HepG2 (cell line): ENCODE data around the gene KCNQ2. TPM values are rescaled to one million over a fixed set of nuclear protein-coding genes. Genes with fewer than 3 reads are reported as not detected.

ENCODE experiments used
- BRD4 ChIP-seq: sonication (generic); formaldehyde crosslinking; IDR thresholded peaks from 2 replicates; pipeline ENCODE4 v1.4.0; 2020; ENCODE audit warnings: missing genetic modification reagents
- CEBPB ChIP-seq: IDR thresholded peaks from 2 replicates; pipeline ENCODE4 v1.6.1; 2011; ENCODE audit warnings: low read depth, low read length, improper control_type of control experiment, borderline replicate concordance
- CHCHD3 ChIP-seq: sonication (generic); formaldehyde crosslinking; IDR thresholded peaks from 2 replicates; pipeline ENCODE4 v1.8.0; 2022; ENCODE audit warnings: mild to moderate bottlenecking, missing genetic modification reagents, moderate library complexity
- DNMT3B ChIP-seq: conservative IDR thresholded peaks from 2 replicates; pipeline ENCODE4 v1.6.1; 2016; ENCODE audit warnings: missing biosample characterization, control low read depth
- KMT2B ChIP-seq: IDR thresholded peaks from 2 replicates; pipeline ENCODE4 v1.6.1; 2016; ENCODE audit warnings: missing genetic modification reagents, missing compliant biosample characterization
- MAF1 ChIP-seq: sonication (generic); formaldehyde crosslinking; IDR thresholded peaks from 2 replicates; pipeline ENCODE4 v1.5.0; 2020; ENCODE audit warnings: missing genetic modification reagents, borderline replicate concordance
- MAZ ChIP-seq, 2 experiments: sonication (generic) in 1 of 2; formaldehyde crosslinking in 1 of 2; IDR thresholded peaks; 2 replicates each; pipeline versions ENCODE4 v1.5.0 to v1.6.1; 2012 to 2020; ENCODE audit warnings: low read depth in 2 of 2, mild to moderate bottlenecking in 2 of 2, borderline replicate concordance in 1 of 2, improper control_type of control experiment in 1 of 2, low read length in 1 of 2, missing genetic modification reagents in 1 of 2, moderate library complexity in 1 of 2
- PHB2 ChIP-seq: fragments of 450-650 bp; IDR thresholded peaks from 2 replicates; pipeline ENCODE4 v1.6.1; 2018; ENCODE audit not compliant: partially characterized antibody
- ZFP36L2 ChIP-seq: sonication (generic); formaldehyde crosslinking; IDR thresholded peaks from 2 replicates; pipeline ENCODE4 v1.4.0; 2020; ENCODE audit warnings: missing genetic modification reagents
- ZNF335 ChIP-seq: sonication (generic); formaldehyde crosslinking; IDR thresholded peaks from 2 replicates; pipeline ENCODE4 v1.4.0; 2020; ENCODE audit warnings: missing genetic modification reagents
- ZNF546 ChIP-seq: sonication (generic); formaldehyde crosslinking; conservative IDR thresholded peaks from 2 replicates; pipeline ENCODE4 v1.8.1; 2023; ENCODE audit warnings: mild to moderate bottlenecking, missing genetic modification reagents
- ZNF556 ChIP-seq: sonication (generic); formaldehyde crosslinking; IDR thresholded peaks from 2 replicates; pipeline ENCODE4 v1.4.0; 2020; ENCODE audit warnings: mild to moderate bottlenecking, missing genetic modification reagents, borderline replicate concordance
- polyA plus RNA-seq, 8 experiments: library from polyadenylated mRNA; depleted of rRNA in 3 of 8; stranded (reverse) in 7 of 8; unstranded in 1 of 8; fragments of >200 nt; fragmentation: Illumina TruSeq in 4 of 8; extraction: Trizol in 4 of 8; gene quantifications; 2 replicates each; pipeline versions ENCODE4 v1.2.1 to v1.2.3, GENCODE V29; 2011 to 2016; ENCODE audit warnings: low read depth in 4 of 8, missing spikeins in 1 of 8, mixed read lengths in 1 of 8; ENCODE audit not compliant: insufficient read depth in 1 of 8
- total RNA-seq, 5 experiments: library from RNA; depleted of rRNA; stranded (reverse); fragments of >200 nt; fragmentation: Illumina TruSeq; extraction: Trizol; gene quantifications; 2 replicates each; pipeline ENCODE4 v1.2.3, GENCODE V29; 2016; ENCODE audit warnings: low read depth in 1 of 5
- TF ChIP-seq, protein P1 (sequence below): sonication (generic); formaldehyde crosslinking; IDR thresholded peaks from 2 replicates; pipeline ENCODE4 v1.5.0; 2020; ENCODE audit warnings: mild to moderate bottlenecking, missing genetic modification reagents
- TF ChIP-seq, protein P2 (sequence below): sonication (generic); formaldehyde crosslinking; IDR thresholded peaks from 2 replicates; pipeline ENCODE4 v1.4.0; 2020; ENCODE audit warnings: mild to moderate bottlenecking, missing genetic modification reagents
- TF ChIP-seq, protein P3 (sequence below): sonication (generic); formaldehyde crosslinking; IDR thresholded peaks from 2 replicates; pipeline ENCODE4 v1.5.1; 2020; ENCODE audit warnings: missing genetic modification reagents, mild to moderate bottlenecking, borderline replicate concordance
- TF ChIP-seq, protein P4 (sequence below): sonication (generic); formaldehyde crosslinking; IDR thresholded peaks from 2 replicates; pipeline ENCODE4 v1.4.0; 2020; ENCODE audit warnings: missing genetic modification reagents, borderline replicate concordance
- TF ChIP-seq, protein P5 (sequence below): IDR thresholded peaks from 2 replicates; pipeline ENCODE4 v1.6.1; 2018; ENCODE audit warnings: missing genetic modification reagents

Gene KCNQ2
- total and polyA plus RNA-seq, 2 of the 13 experiments (the other 11 are each of a cell fraction or from before 2014, with no cell fraction given) = not detected

DNA sequence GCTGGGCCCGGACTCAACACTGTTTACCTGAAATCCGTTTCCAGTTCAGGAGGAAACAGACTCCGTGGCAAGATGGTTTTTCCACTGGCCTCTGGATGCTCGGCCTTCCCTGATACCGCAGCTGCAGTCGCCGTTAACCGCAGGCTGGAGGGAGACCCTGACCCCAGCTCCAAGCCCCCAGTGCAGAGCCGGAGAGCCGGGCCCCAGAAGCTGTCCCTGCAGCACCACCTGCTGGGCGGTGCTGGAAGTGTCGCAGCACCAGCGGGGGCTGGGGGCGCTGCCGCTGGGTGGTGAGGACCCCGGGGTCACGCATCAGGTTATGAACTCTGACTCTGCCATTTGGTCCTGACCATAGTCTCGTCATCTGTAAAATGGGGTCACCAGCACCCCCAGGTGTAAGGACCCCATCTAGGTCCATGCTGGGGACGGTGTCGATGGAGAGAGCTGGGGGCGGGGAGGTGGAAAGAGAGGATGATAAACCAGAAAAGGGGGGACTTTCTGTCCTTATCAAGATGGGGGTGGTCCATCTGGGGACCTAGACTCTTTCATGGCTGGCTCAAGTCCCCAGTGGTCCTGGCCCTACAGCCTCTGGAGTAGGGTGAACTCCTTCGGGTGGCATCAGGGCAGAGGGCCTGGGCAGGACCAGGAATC is 90.5 kb downstream of the KCNQ2 start (continued):
- TF ChIP-seq, protein P1, sequence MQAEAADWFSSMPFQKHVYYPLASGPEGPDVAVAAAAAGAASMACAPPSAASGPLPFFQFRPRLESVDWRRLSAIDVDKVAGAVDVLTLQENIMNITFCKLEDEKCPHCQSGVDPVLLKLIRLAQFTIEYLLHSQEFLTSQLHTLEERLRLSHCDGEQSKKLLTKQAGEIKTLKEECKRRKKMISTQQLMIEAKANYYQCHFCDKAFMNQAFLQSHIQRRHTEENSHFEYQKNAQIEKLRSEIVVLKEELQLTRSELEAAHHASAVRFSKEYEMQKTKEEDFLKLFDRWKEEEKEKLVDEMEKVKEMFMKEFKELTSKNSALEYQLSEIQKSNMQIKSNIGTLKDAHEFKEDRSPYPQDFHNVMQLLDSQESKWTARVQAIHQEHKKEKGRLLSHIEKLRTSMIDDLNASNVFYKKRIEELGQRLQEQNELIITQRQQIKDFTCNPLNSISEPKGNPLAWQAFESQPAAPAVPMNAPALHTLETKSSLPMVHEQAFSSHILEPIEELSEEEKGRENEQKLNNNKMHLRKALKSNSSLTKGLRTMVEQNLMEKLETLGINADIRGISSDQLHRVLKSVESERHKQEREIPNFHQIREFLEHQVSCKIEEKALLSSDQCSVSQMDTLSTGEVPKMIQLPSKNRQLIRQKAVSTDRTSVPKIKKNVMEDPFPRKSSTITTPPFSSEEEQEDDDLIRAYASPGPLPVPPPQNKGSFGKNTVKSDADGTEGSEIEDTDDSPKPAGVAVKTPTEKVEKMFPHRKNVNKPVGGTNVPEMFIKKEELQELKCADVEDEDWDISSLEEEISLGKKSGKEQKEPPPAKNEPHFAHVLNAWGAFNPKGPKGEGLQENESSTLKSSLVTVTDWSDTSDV (CRISPR knock-in tag) = peak; percentile 65; the same call in 1 of the 2 replicates
- TF ChIP-seq, protein P2, sequence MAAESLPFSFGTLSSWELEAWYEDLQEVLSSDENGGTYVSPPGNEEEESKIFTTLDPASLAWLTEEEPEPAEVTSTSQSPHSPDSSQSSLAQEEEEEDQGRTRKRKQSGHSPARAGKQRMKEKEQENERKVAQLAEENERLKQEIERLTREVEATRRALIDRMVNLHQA (CRISPR knock-in tag) = no peak
- TF ChIP-seq PHB2 = no peak
- 0 out of 2 replicates have a peak, but pooled peaks have one; percentile 46 for TF ChIP-seq BRD4 (CRISPR knock-in tag)
- TF ChIP-seq, protein P3, sequence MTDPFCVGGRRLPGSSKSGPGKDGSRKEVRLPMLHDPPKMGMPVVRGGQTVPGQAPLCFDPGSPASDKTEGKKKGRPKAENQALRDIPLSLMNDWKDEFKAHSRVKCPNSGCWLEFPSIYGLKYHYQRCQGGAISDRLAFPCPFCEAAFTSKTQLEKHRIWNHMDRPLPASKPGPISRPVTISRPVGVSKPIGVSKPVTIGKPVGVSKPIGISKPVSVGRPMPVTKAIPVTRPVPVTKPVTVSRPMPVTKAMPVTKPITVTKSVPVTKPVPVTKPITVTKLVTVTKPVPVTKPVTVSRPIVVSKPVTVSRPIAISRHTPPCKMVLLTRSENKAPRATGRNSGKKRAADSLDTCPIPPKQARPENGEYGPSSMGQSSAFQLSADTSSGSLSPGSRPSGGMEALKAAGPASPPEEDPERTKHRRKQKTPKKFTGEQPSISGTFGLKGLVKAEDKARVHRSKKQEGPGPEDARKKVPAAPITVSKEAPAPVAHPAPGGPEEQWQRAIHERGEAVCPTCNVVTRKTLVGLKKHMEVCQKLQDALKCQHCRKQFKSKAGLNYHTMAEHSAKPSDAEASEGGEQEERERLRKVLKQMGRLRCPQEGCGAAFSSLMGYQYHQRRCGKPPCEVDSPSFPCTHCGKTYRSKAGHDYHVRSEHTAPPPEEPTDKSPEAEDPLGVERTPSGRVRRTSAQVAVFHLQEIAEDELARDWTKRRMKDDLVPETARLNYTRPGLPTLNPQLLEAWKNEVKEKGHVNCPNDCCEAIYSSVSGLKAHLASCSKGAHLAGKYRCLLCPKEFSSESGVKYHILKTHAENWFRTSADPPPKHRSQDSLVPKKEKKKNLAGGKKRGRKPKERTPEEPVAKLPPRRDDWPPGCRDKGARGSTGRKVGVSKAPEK = no peak
- no peak for TF ChIP-seq ZFP36L2 (CRISPR knock-in tag)
- TF ChIP-seq, protein P4, sequence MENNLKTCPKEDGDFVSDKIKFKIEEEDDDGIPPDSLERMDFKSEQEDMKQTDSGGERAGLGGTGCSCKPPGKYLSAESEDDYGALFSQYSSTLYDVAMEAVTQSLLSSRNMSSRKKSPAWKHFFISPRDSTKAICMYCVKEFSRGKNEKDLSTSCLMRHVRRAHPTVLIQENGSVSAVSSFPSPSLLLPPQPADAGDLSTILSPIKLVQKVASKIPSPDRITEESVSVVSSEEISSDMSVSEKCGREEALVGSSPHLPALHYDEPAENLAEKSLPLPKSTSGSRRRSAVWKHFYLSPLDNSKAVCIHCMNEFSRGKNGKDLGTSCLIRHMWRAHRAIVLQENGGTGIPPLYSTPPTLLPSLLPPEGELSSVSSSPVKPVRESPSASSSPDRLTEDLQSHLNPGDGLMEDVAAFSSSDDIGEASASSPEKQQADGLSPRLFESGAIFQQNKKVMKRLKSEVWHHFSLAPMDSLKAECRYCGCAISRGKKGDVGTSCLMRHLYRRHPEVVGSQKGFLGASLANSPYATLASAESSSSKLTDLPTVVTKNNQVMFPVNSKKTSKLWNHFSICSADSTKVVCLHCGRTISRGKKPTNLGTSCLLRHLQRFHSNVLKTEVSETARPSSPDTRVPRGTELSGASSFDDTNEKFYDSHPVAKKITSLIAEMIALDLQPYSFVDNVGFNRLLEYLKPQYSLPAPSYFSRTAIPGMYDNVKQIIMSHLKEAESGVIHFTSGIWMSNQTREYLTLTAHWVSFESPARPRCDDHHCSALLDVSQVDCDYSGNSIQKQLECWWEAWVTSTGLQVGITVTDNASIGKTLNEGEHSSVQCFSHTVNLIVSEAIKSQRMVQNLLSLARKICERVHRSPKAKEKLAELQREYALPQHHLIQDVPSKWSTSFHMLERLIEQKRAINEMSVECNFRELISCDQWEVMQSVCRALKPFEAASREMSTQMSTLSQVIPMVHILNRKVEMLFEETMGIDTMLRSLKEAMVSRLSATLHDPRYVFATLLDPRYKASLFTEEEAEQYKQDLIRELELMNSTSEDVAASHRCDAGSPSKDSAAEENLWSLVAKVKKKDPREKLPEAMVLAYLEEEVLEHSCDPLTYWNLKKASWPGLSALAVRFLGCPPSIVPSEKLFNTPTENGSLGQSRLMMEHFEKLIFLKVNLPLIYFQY (CRISPR knock-in tag) = 0 out of 2 replicates have a peak, but pooled peaks have one; percentile 47
- TF ChIP-seq ZNF556 (CRISPR knock-in tag) = no peak
- TF ChIP-seq, protein P5, sequence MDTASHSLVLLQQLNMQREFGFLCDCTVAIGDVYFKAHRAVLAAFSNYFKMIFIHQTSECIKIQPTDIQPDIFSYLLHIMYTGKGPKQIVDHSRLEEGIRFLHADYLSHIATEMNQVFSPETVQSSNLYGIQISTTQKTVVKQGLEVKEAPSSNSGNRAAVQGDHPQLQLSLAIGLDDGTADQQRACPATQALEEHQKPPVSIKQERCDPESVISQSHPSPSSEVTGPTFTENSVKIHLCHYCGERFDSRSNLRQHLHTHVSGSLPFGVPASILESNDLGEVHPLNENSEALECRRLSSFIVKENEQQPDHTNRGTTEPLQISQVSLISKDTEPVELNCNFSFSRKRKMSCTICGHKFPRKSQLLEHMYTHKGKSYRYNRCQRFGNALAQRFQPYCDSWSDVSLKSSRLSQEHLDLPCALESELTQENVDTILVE (CRISPR knock-in tag) = no peak
- peak; percentile 81; the same call in 1 of the 2 replicates for TF ChIP-seq MAF1
- TF ChIP-seq DNMT3B = no peak
- peak; percentile 87; the same call in 1 of the 2 replicates for TF ChIP-seq MAZ (IDR thresholded peaks at IDR 0.05; ENCODE audit: borderline replicate concordance, low read depth, low read length)
- peak; percentile 41; the same call in 1 of the 2 replicates for TF ChIP-seq MAZ (CRISPR knock-in tag; IDR thresholded peaks at IDR 0.05; ENCODE audit: low read depth)
- TF ChIP-seq KMT2B (CRISPR knock-in tag) = no peak
- TF ChIP-seq ZNF335 (CRISPR knock-in tag) = no peak
- TF ChIP-seq ZNF546 (CRISPR knock-in tag) = 0 out of 2 replicates have a peak, but pooled peaks have one; percentile 37
- TF ChIP-seq CEBPB = no peak
- no peak for TF ChIP-seq CHCHD3 (CRISPR knock-in tag)
